Measurements from ENCODE around the gene SEC61B. TPM values are rescaled to one million over a fixed set of nuclear protein-coding genes. Genes with fewer than 3 reads are reported as not detected.

The SEC61B gene
- total RNA-seq, 1 experiment from 2014 or later = 167 TPM

- TF ChIP-seq JUN (CRISPR knock-in tag; IDR thresholded peaks at IDR 0.05) = no peak
- no peak for TF ChIP-seq ZNF532 (CRISPR knock-in tag; IDR thresholded peaks at IDR 0.05; ENCODE audit: borderline replicate concordance)
- no peak for TF ChIP-seq ZNF317 (CRISPR knock-in tag; IDR thresholded peaks at IDR 0.05; ENCODE audit: borderline replicate concordance, low read depth)
These were observed 12.5 kb downstream of the SEC61B start (continued) for GRCh38 chr9:99234618-99235017.

- POLR2A ChIA-PET = no interaction called here
- ATAC-seq (no peak), DNase-seq (ENCODE audit: low spot score) (no peak)
- TF ChIP-seq ZMAT4 (CRISPR knock-in tag; IDR thresholded peaks at IDR 0.05) = no peak
- TF ChIP-seq MYBL2 (CRISPR knock-in tag; IDR thresholded peaks at IDR 0.05) = no peak
- TF ChIP-seq HMGA2 (CRISPR knock-in tag; IDR thresholded peaks at IDR 0.05) = no peak
- no peak for TF ChIP-seq E2F4 (CRISPR knock-in tag; IDR thresholded peaks at IDR 0.05; ENCODE audit: borderline replicate concordance, low read depth)
- no peak for TF ChIP-seq USF2 (CRISPR knock-in tag; IDR thresholded peaks at IDR 0.05)
- TF ChIP-seq TP53 (CRISPR knock-in tag; IDR thresholded peaks at IDR 0.05) = no peak
- no peak for TF ChIP-seq CREB1 (CRISPR knock-in tag; IDR thresholded peaks at IDR 0.05)
- no peak for TF ChIP-seq NFATC4 (CRISPR knock-in tag; IDR thresholded peaks at IDR 0.05)
- TF ChIP-seq CBFB (CRISPR knock-in tag; IDR thresholded peaks at IDR 0.05; ENCODE audit: low read depth) = no peak
- no peak for TF ChIP-seq NR2C2 (CRISPR knock-in tag; IDR thresholded peaks at IDR 0.05)
- no peak for TF ChIP-seq JUN (CRISPR knock-in tag; IDR thresholded peaks at IDR 0.05)
- TF ChIP-seq MLX (CRISPR knock-in tag; IDR thresholded peaks at IDR 0.05) = no peak
- TF ChIP-seq IRF1 (CRISPR knock-in tag; IDR thresholded peaks at IDR 0.05) = no peak
- TF ChIP-seq ZNF671 (CRISPR knock-in tag; IDR thresholded peaks at IDR 0.05) = no peak
- no peak for TF ChIP-seq ZNF512 (CRISPR knock-in tag; IDR thresholded peaks at IDR 0.05; ENCODE audit: borderline replicate concordance)
- TF ChIP-seq GRHL2 (CRISPR knock-in tag; IDR thresholded peaks at IDR 0.05; ENCODE audit: insufficient replicate concordance, severe bottlenecking) = no peak
- TF ChIP-seq CREM (CRISPR knock-in tag; IDR thresholded peaks at IDR 0.05) = no peak
- TF ChIP-seq GABPB1 (CRISPR knock-in tag; IDR thresholded peaks at IDR 0.05) = no peak
- no peak for TF ChIP-seq AR (CRISPR knock-in tag; IDR thresholded peaks at IDR 0.05)
- Mint-ChIP-seq H3K36me3 (peaks cover 14% of the 10 kb centered on the region), H3K27me3 (ENCODE audit: low read depth) (no peaks in the 10 kb centered on the region), H3K4me3 (no peak overlapping the region), H3K4me1 (no peaks in the 10 kb centered on the region), H3K9me3 (no peaks in the 10 kb centered on the region; the same call in 1 of the 2 replicates), H3K27ac (no peak overlapping the region)
- CTCF ChIA-PET = interaction anchor here (1.0 to 1.6 kb wide), 2 partner anchors 50 to 61 kb away, joined by 3 to 5 read pairs; no protein-coding TSS in a partner anchor
These were observed 13.0 kb downstream of the SEC61B start for GRCh38 chr9:99235069-99235468.

Data from WTC11 (cell line).